Activated CD8-positive, alpha-beta T cell treated with anti-CD3 and anti-CD28 coated beads, Interleukin-2, amount 10 ng/mL, durations not matched to agents 7 days and 5 days (primary cell): ENCODE results near the gene CFAP161. TPM values are rescaled to one million over a fixed set of nuclear protein-coding genes. Genes with fewer than 3 reads are reported as not detected.

ENCODE experiments used
- ATAC-seq: fragments of 150-1000 bp; cut with Tn5 transposase; one replicate; pipeline ENCODE4 v1.10.0; 2021; ENCODE audit warnings: moderate library complexity
- CTCF ChIA-PET: fragments of 350-600 bp; sonication (Branson Sonifier 250); formaldehyde crosslinking; loops from one replicate; lab custom pipeline; 2021; ENCODE audit warnings: antibody characterized with exemption; lab: Charles Lee
- POLR2A ChIA-PET: fragments of 350-600 bp; sonication (Branson Sonifier 250); formaldehyde crosslinking; loops from one replicate; lab custom pipeline; 2021; ENCODE audit warnings: antibody characterized with exemption; lab: Charles Lee
- DNase-seq: peaks from one replicate; pipeline ENCODE4 v3.0.0-alpha.2; 2020
- H3K27ac Mint-ChIP-seq: one replicate; pipeline ENCODE4 v1.8.0; 2021; ENCODE audit warnings: mild to moderate bottlenecking, mixed read lengths
- H3K27me3 Mint-ChIP-seq: one replicate; pipeline ENCODE4 v1.8.0; 2021; ENCODE audit warnings: low read depth, mixed read lengths
- H3K36me3 Mint-ChIP-seq: one replicate; pipeline ENCODE4 v1.8.0; 2021; ENCODE audit warnings: low read depth, mixed read lengths
- H3K4me1 Mint-ChIP-seq: one replicate; pipeline ENCODE4 v1.8.0; 2021; ENCODE audit warnings: low read depth, mixed read lengths
- H3K4me3 Mint-ChIP-seq: one replicate; pipeline ENCODE4 v1.8.0; 2021; ENCODE audit warnings: mild to moderate bottlenecking, mixed read lengths
- H3K9me3 Mint-ChIP-seq: one replicate; pipeline ENCODE4 v1.8.0; 2022; ENCODE audit warnings: mixed read lengths; ENCODE audit not compliant: insufficient read depth
- total RNA-seq, 2 experiments: library from RNA; stranded (reverse); gene quantifications; one replicate each; pipeline ENCODE4 v1.2.3, GENCODE V29; 2021

Gene CFAP161
- total RNA-seq, 2 experiments from 2014 or later: not detected

- peak overlapping the region; percentile 46 for H3K27ac Mint-ChIP-seq
- ATAC-seq (no peak), DNase-seq (no peak)
- H3K27me3 Mint-ChIP-seq: peaks cover 5% of the 10 kb centered on the region
- H3K4me1 Mint-ChIP-seq: peaks cover 25% of the 10 kb centered on the region
- H3K36me3 Mint-ChIP-seq: no peaks in the 10 kb centered on the region
- H3K9me3 Mint-ChIP-seq: no peaks in the 10 kb centered on the region
- H3K4me3 Mint-ChIP-seq: no peak overlapping the region
- POLR2A ChIA-PET: no interaction called here
- CTCF ChIA-PET: interaction anchor here (24.5 kb wide), 1 partner anchor 104 kb away, joined by 430 read pairs; no protein-coding TSS in a partner anchor
These were observed 26.5 kb downstream of the CFAP161 start for GRCh38 chr15:81160312-81161159.

GRCh38 chr15:81161160-81161673 lies 27.1 kb downstream of the CFAP161 start:
- peak; percentile 44 for ATAC-seq
- no peak overlapping the region for H3K4me3 Mint-ChIP-seq
- H3K27me3 Mint-ChIP-seq: peaks cover 5% of the 10 kb centered on the region
- POLR2A ChIA-PET: no interaction called here
- DNase-seq: peak; percentile 34
- H3K4me1 Mint-ChIP-seq: peaks cover 25% of the 10 kb centered on the region
- CTCF ChIA-PET: interaction anchor here (24.5 kb wide), 1 partner anchor 104 kb away, joined by 430 read pairs; no protein-coding TSS in a partner anchor
- H3K9me3 Mint-ChIP-seq: no peaks in the 10 kb centered on the region
- H3K36me3 Mint-ChIP-seq: no peaks in the 10 kb centered on the region
- peak overlapping the region; percentile 46 for H3K27ac Mint-ChIP-seq

- ATAC-seq (no peak), DNase-seq (no peak)
- CTCF ChIA-PET: interaction anchor here (24.5 kb wide), 1 partner anchor 103 kb away, joined by 430 read pairs; no protein-coding TSS in a partner anchor
- H3K36me3 Mint-ChIP-seq: no peaks in the 10 kb centered on the region
- H3K27ac Mint-ChIP-seq: no peak overlapping the region
- H3K4me1 Mint-ChIP-seq: peaks cover 30% of the 10 kb centered on the region
- no peak overlapping the region for H3K4me3 Mint-ChIP-seq
- peaks cover 5% of the 10 kb centered on the region for H3K27me3 Mint-ChIP-seq
- H3K9me3 Mint-ChIP-seq: no peaks in the 10 kb centered on the region
- POLR2A ChIA-PET: no interaction called here
These were observed 27.8 kb downstream of the CFAP161 start for GRCh38 chr15:81161851-81162250.

DNA sequence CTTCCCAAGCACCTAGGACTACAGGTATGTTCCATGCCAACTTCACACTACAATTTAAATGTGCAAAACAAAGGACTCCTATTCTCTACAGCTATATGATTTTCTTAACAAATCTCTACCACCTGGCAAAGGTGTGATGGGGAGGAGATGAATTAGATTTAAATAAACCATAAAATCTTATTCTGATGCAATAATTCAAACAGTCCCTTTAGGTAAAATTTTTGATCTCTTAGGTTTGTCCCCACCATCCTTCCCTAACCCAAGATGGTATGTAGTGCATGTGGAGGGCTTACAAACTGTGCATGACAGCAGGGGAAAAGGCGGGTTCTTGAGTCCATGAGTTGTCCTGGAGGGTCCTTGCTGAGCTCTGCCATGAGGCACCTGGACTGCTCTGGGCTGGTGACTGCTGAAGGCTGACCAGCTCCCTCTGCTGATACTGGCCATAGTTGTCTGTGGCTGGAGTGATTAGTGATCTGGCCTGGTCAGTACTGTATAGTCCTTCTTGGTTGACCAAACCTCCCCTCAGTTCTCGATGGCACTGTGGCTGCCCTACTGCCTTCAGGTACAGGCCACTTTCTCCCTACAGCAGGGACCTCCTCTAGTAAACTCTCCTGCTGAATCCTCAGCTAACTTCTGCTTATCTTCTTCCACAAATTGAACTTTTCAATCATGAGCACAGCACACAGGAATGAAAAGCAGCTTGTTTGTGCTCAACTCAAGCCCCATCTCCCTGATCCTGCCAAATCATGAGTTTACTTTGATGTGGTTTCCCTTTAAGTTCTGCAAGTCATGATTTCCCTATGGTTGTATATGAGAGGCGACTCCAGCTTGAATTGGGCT lies 30.1 kb downstream of the CFAP161 start:
- ATAC-seq: no peak
- Mint-ChIP-seq H3K9me3 (no peaks in the 10 kb centered on the region), H3K4me3 (no peak overlapping the region), H3K27ac (no peak overlapping the region), H3K4me1 (peaks cover 42% of the 10 kb centered on the region), H3K27me3 (peaks cover 9% of the 10 kb centered on the region), H3K36me3 (no peaks in the 10 kb centered on the region)
- POLR2A ChIA-PET: no interaction called here
- CTCF ChIA-PET: interaction anchor here (2.9 to 24.5 kb wide), 2 partner anchors 9 to 101 kb away, joined by 14 to 430 read pairs; no protein-coding TSS in a partner anchor
- no peak for DNase-seq

- Mint-ChIP-seq H3K27ac (no peak overlapping the region), H3K4me3 (no peak overlapping the region), H3K4me1 (peaks cover 42% of the 10 kb centered on the region), H3K9me3 (no peaks in the 10 kb centered on the region), H3K27me3 (peaks cover 11% of the 10 kb centered on the region), H3K36me3 (no peaks in the 10 kb centered on the region)
- no peak for DNase-seq
- ATAC-seq: no peak
- ChIA-PET CTCF (interaction anchor here (2.9 to 24.5 kb wide), 2 partner anchors 10 to 99 kb away, joined by 14 to 430 read pairs; no protein-coding TSS in a partner anchor), POLR2A (no interaction called here)
These were observed 31.5 kb downstream of the CFAP161 start for GRCh38 chr15:81165535-81165934.

GRCh38 chr15:81166636-81167305 lies 32.7 kb downstream of the CFAP161 start:
- peak overlapping the region; percentile 78 for H3K27ac Mint-ChIP-seq

GRCh38 chr15:81168131-81168526 lies 34.1 kb downstream of the CFAP161 start:
- ChIA-PET CTCF (interaction anchor here (2.6 to 24.5 kb wide), 2 partner anchors 12 to 97 kb away, joined by 8 to 430 read pairs; no protein-coding TSS in a partner anchor), POLR2A (no interaction called here)
- Mint-ChIP-seq H3K9me3 (no peaks in the 10 kb centered on the region), H3K27ac (no peak overlapping the region), H3K36me3 (no peaks in the 10 kb centered on the region), H3K27me3 (peaks cover 26% of the 10 kb centered on the region), H3K4me3 (no peak overlapping the region), H3K4me1 (peaks cover 22% of the 10 kb centered on the region)
- ATAC-seq (no peak), DNase-seq (no peak)

More at GRCh38 chr15:81166636-81167305, 32.7 kb downstream of the CFAP161 start:
- Mint-ChIP-seq H3K4me1 (peaks cover 31% of the 10 kb centered on the region), H3K27me3 (peaks cover 22% of the 10 kb centered on the region), H3K36me3 (no peaks in the 10 kb centered on the region), H3K9me3 (no peaks in the 10 kb centered on the region), H3K4me3 (no peak overlapping the region)
- ATAC-seq: no peak
- POLR2A ChIA-PET: no interaction called here
- DNase-seq: no peak
- CTCF ChIA-PET: interaction anchor here (2.6 to 24.5 kb wide), 2 partner anchors 11 to 98 kb away, joined by 8 to 430 read pairs; no protein-coding TSS in a partner anchor

DNA sequence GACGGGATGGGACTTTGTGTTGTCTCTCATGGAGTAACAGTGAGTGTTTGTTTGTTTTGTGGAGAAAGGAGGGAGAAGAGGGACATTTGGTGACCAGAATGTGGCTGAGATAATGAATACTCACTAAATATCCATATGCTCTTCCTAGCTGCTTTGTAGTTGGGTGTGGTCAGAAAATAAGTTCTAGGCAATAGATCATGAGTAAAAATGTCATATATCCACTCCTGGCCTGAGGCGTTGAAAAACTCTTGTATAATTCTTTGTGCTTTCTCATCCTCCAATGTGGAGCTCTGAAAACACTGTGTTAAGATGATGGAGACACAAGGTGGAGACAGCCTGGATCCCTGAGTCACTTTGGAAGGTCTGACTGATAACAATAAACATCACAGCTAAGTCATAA lies 34.6 kb downstream of the CFAP161 start:
- ATAC-seq: no peak
- Mint-ChIP-seq H3K4me3 (no peak overlapping the region), H3K27me3 (peaks cover 26% of the 10 kb centered on the region), H3K27ac (no peak overlapping the region), H3K36me3 (no peaks in the 10 kb centered on the region), H3K9me3 (no peaks in the 10 kb centered on the region), H3K4me1 (peaks cover 22% of the 10 kb centered on the region)
- ChIA-PET POLR2A (no interaction called here), CTCF (interaction anchor here (1.6 to 24.5 kb wide), 3 partner anchors 12 to 107 kb away, joined by 3 to 430 read pairs (median 8); no protein-coding TSS in a partner anchor)
- no peak for DNase-seq

DNA sequence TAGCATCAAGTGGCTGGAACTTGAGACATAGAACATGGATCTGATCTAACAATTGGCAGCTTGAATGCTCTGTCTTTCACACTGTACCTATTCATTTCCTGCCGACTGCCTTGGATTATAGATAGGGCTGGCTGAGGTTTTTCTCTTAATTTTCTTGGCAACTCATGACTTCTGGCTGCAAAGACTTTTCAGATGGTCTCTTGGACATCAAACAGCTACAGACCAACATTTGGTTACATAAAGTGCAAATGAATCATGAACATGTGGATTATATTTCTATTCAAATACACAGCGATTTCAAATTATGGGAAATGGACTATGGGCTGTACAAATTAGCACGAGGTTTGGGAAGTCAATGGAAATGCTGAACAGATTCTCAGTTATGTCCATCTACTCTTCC lies 36.4 kb downstream of the CFAP161 start:
- no peak for ATAC-seq
- peaks cover 17% of the 10 kb centered on the region for H3K4me1 Mint-ChIP-seq
- H3K9me3 Mint-ChIP-seq: no peaks in the 10 kb centered on the region
- POLR2A ChIA-PET: interaction anchor here (0.9 kb wide), 1 partner anchor 95 kb away, joined by 4 read pairs; no protein-coding TSS in a partner anchor
- DNase-seq: no peak
- no peak overlapping the region for H3K27ac Mint-ChIP-seq
- no peaks in the 10 kb centered on the region for H3K36me3 Mint-ChIP-seq
- CTCF ChIA-PET: interaction anchor here (1.1 to 24.5 kb wide), 2 partner anchors 15 to 94 kb away, joined by 6 to 430 read pairs; no protein-coding TSS in a partner anchor
- peaks cover 26% of the 10 kb centered on the region for H3K27me3 Mint-ChIP-seq
- no peak overlapping the region for H3K4me3 Mint-ChIP-seq

DNA sequence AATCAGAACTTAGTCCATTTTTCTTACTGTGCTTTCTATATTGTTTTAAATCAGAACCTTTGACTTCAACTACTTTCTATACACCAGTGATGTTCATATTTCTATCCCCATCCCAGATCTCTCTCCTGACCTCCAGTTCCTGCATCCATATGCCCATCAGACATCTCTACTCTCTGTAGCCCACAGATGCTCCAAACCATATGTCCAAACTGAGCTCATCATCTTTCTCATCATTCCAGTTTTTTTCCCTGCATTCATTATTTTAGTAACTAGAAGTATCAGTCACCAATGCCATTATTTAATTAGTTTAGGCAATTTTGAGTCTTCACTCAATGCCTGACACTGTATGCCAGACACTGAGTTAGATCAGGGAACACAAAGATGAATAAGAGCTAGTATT lies 37.2 kb downstream of the CFAP161 start:
- H3K4me3 Mint-ChIP-seq: no peak overlapping the region
- H3K9me3 Mint-ChIP-seq: no peaks in the 10 kb centered on the region
- no peak overlapping the region for H3K27ac Mint-ChIP-seq
- CTCF ChIA-PET: interaction anchor here (24.5 kb wide), 1 partner anchor 94 kb away, joined by 430 read pairs; no protein-coding TSS in a partner anchor
- H3K27me3 Mint-ChIP-seq: peaks cover 26% of the 10 kb centered on the region
- no peak for DNase-seq
- H3K36me3 Mint-ChIP-seq: no peaks in the 10 kb centered on the region
- ATAC-seq: no peak
- peaks cover 17% of the 10 kb centered on the region for H3K4me1 Mint-ChIP-seq
- POLR2A ChIA-PET: no interaction called here
